GM21381 (cell line): Measurements from ENCODE around the gene SLA2.
"Not testable (repeated sequence)": the region's sequence is repeated elsewhere in the genome, so short reads cannot be mapped to it uniquely, and the experiment has no call there.

Experiments used
- ATAC-seq: cut with Tn5 transposase; IDR thresholded peaks from one replicate; pipeline ENCODE4 v1.9.1; 2021; ENCODE audit warnings: mild to moderate bottlenecking, moderate library complexity; ENCODE audit not compliant: unreplicated experiment

SLA2 gene

GRCh38 chr20:36646678-36647077, 682 bp upstream of the SLA2 start:
- ATAC-seq: no peak

DNA sequence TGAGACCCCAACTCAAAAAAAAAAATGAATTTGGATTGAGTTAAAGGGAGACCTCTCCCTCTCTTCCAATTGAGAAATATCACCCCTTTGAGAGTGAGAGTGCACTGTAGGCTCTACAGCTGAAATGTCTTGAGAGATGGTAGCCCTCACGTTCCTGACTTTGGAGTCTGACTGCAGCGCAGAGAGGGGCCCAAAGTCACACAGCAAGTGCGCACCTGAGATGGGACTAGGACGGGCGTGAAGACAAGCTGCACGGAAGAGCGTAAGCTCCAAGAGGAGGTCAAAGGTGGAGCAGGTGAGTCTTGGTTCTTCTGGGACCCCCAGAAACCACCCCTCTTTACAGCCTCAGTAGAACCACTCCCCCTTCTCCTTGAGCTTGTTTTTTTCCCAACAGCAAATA, 643 bp downstream of the SLA2 start:
- ATAC-seq: no peak

DNA sequence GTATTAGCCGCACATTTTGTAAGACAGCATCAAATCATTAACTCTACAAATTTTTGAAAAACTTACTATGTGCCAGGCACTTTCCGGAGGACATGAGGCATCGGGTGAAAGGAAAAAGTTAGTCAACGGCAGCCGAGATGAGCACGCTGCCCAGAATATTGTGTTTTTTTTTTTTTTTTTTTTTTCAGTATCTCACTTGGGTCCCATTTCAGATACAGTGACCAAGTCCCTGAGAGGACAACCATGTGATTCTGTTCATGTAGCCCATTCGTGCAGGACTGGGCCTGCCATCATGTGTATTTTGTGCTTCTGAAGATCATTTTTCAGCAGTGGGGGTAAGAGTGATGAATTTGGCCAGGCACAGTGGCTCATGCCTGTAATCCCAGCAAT, 1.3 kb downstream of the SLA2 start:
- ATAC-seq: no peak

GRCh38 chr20:36644032-36644705, 1.8 kb downstream of the SLA2 start:
- ATAC-seq: no peak

DNA sequence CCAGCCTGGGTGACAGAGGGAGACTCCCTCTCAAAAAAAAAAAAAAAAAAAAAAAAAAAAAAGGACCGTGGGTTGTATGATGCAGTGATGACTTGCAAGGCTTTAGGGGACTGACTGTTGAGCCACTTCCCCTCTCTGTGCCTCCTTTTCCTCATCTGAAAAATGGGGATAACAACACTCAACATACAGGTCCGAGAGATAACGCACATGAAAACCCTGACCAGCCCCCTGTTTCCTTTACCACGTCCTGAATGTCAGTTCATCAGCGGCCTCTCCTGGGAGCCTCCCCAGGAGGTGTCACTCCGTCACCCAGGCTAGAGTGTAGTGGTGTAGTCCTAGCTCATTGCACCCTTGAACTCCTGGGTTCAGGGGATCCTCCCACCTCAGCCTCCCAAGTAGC, 3.9 kb downstream of the SLA2 start:
- no peak for ATAC-seq

DNA sequence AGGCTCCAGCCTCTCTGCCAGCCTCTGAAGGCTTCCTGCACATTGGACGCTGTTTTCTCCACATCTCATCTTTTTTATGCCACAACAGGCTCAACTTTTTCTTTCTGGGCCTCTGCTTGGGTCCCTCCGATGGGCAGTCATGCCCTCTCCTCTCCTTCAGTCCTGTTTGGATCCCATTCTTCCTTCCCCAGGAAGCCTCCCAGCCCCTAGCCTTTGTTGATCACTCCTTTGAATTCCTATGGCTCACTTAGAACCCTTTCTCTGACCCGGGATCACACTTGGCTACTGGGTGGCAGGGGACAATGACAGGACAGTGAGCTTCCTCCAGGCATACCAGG, 4.5 kb downstream of the SLA2 start:
- no peak for ATAC-seq

DNA sequence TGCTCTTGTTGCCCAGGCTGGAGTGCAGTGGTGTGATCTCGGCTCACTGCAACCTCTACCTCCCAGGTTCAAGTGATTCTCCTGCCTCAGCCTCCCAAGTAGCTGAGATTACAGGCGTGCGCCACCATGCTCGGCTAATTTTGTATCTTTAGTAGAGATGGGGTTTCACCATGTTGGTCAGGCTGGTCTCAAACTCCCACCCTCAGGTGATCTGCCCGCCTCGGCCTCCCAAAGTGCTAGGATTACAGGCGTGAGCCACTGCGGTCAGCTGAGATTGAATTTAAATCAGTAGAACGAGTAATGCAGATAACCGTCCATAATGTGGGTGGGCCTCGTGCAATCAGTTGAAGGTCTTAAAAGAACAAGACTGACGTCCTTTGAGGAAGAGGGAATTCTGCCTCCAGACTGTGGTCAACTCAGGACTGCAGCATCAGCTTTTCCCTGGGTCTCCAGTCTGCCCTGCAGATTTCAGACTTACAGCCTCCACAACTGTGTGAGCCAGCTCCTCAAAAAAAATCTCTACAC, 7.1 kb downstream of the SLA2 start:
- not testable (repeated sequence) for ATAC-seq

- no peak for ATAC-seq
Observed at GRCh38 chr20:36634342-36634741, 11.7 kb downstream of the SLA2 start.

DNA sequence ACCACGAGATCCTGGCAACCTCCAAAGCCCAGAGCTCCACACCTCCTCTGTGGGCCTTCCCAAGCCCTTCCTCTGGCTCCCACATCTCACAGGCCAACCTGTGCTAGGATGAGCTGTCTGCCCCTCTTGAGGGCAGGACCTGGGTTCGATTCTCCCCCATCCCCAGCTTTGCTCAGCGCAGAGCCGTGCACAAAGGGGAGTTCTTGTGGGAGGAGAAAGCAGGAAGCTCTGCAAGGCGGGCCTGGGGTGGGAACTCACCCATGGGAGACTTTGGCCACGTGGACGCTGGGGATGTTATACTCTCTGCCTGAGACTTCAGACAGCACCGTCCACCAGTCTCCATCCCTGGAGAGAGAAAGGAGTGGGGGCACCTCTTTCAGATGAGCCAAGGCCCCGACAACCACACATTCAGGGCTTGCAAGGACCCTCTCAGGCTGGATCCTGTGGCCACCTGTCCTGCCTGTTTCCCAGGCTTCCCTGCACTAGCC, 12.7 kb downstream of the SLA2 start:
- no peak for ATAC-seq

DNA sequence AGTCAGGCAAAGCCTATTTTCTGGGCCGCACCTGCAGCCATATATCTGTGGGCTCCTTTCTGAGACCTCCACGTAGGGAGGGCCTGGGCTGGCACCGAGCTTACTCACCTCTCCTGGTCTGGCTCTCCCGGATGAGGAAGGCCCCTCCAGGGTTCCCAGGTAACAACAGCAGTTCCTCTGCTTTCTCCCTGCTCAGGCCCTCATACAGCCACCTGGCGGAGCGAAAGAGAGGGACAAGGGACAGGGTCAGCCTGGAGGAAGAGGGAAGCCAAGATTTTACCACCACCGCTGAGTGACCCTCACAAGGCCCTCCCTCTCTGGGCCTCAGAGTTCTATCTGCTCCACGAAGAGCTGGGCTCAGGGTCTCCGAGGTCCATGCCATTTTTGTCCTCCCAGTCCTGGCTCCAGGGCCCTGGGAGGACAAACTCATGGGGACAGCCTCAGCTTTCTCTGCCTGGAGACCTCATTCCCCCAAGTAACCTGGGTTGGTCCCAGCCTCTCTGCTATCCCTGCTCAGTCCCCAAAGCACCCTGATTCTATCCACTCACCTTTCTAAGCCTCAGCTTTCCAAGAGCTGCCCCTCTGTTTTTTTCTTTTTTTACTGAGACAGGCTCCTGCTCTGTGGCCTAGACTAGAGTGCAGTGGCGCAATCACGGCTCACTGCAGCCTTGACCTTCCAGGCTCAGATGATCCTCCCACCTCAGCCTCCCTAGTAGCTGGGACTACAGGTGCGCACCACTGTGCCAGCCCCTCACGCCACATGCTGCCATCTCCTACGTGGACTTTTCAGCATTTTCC, 13.3 kb downstream of the SLA2 start:
- no peak for ATAC-seq

DNA sequence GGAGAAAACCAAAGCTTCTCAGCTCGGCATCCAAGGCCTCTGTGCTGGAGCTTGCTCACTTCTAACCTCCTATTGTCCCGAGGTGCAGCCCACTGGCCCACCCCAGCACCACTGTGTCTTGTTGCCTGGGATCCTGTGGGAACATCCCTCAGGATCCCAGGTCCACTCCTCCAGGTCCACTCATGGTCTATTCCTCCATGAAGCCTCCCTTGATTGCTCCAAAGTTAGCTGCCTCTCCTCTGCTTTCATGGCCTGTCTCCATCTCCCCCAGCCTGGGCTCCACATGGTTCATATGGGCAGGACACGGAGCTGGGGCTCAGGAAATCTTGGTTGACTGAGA, 13.9 kb downstream of the SLA2 start:
- no peak for ATAC-seq

- no peak for ATAC-seq
Observed at GRCh38 chr20:36631646-36632045, 14.3 kb downstream of the SLA2 start.

DNA sequence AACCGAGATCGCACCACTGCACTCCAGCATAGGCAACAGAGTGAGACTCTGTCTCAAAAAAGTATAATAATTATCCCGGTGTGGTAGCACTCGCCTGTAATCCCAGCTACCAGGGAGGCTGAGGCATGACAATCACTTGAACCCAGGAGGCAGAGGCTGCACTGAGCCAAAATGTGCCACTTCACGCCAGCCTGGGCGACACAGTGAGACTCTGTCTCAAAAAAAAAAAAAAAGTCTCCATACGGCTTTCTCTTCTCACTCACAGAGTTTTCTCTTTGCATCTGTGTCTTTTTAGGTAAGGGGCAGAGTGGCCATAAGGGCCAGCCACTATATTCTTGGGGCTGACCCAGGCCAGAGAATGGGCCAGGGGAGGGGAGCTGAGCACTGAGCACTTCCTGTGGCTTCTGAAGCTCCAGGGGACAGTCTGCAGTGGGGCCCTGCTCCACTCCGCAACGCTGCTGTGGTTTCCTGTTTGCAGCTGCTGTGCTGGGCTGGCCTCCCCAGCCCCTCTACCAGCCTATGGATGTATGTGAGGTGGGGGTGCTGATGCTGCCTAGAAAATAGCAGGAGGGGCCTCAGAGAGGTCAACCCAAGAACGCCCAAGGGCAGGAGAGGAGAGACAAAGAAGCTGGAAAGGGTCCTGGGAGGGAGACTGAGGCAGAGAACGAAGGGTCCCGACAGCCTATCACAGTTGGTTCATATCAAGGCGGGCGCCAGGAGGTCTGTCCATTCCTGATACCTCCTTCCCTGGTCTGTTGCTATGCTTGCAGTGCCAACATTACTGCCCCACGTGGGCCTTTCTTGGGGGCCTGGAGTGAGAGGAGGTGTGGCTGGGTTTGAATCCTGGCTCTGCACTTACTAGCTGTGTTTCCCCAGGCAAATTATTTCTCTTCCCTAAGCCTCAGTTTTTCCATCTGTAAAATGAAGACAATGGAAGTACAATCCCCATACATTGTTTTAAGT, 16.0 kb downstream of the SLA2 start:
- no peak for ATAC-seq

DNA sequence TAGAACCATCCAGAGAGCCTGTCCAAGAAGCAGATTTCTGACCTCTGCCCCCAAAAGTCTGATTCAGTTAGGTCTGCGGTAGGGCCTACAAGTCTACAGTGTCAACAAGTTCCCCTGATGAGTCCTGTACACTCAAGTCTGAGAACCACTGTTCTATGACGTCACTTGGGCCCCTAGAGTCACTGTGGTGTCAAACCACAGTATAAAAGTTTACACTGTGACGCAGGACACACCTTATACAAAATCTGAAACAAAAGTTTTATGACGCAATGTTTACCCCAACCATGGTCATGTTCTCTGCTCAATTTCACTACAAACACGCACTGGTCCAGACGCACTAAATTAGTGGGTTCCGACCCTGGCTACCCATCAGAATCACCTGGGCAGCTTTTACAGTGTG, 17.9 kb downstream of the SLA2 start:
- ATAC-seq: no peak

DNA sequence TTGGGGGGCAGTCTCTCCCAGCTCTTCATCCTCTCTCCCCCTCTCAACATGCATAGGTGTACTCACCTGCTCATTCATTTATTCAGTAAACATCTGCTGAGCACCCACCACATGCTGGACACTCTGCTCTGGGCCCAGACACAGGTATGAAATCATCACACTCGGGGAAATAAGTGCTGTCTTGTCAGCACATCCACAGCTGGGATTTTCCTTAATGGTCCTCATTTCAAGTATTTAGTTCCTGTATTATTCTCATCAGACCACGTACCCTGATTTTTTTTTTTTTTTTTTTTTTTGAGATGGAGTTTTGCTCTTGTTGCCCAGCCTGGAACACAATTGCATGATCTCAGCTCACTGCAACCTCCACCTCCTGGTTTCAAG, 21.1 kb downstream of the SLA2 start:
- no peak for ATAC-seq

GRCh38 chr20:36624068-36624943, 21.7 kb downstream of the SLA2 start:
- no peak for ATAC-seq

GRCh38 chr20:36623444-36623843, 22.6 kb downstream of the SLA2 start:
- no peak for ATAC-seq

GRCh38 chr20:36620917-36621316, 25.1 kb downstream of the SLA2 start:
- ATAC-seq: no peak

DNA sequence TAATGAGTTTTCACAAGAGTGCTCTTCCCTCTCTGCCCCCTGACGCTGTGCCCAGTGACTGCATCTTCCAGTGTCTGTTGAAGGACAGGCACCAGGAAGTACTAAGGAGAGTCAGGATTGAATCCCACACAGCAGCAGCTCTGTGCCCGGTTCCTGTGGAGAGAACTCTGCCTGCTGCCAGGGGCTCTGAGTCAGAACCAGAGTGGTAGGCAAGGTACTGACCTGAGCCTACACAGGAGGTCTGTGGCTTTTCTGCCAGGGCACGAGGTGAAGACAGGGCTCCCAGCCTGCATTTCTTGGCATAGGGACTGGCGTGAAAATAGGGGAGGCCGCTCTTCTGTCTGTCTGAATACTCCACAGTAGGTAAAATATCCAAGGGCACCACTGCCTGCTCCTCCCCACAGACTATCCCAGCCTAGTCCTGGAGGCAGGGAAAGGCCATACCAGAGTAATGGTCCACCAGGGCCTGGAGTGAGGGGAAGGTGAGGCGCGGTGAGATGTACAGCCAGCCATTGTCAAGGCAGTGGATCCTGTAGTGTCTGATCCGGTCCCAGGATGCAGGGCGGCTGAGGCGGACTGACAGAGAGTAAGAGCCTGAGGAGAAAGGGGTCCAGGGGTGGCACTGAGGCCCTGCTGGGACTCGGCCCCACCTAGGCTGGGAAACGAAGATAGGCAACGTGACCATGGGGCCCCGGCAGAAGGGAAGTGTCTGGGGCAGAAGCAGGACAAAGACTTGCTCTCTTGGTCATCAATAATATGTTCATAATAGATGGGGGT, 31.0 kb downstream of the SLA2 start:
- ATAC-seq: no peak

- ATAC-seq: no peak
Observed at GRCh38 chr20:36613974-36614373, 32.0 kb downstream of the SLA2 start.
